ENCODE results near the gene NUP160. TPM values are rescaled to one million over a fixed set of nuclear protein-coding genes. Genes with fewer than 3 reads are reported as not detected.

The NUP160 gene
- total and polyA plus RNA-seq, 2 of the 8 experiments (the other 6 are each of a cell fraction or from before 2014, with no cell fraction given): 44.6 to 100 TPM

DNA sequence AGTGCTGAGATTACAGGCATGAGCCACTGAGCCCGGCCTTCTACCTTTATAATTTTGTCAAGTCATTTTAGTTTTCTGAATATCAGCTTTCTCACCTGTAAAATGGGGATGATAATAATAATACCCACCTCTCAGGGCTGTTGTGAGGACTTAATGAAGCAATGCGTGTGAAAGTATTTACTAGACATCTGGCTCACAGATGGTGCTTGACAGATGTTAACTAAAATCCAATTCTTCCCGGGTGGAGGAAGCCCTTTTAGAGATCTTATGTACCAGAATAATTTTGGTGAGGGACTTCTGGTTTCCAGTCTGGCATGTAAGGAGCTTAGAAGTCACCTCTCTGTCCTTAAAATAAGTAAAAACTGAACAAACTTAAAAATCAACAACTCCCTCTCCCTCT, 43.7 kb upstream of the NUP160 start:
- ChIA-PET POLR2A (ENCODE audit: partially characterized antibody) (no interaction called here), CTCF (ENCODE audit: partially characterized antibody) (no interaction called here)
- no peak for FAIRE-seq
- no peak overlapping the region for H3K4me2 ChIP-seq (ENCODE audit: insufficient read depth in 1 of 2, low read depth in 2 of 2, low read length in 2 of 2)
- H3K4me1 ChIP-seq (replicated peaks in 1 of 4; ENCODE audit: control insufficient read depth in 3 of 4, insufficient read depth in 4 of 4, low read length in 3 of 4): no peaks in the 10 kb centered on the region
- no peak overlapping the region for H2BK20ac ChIP-seq (ENCODE audit: low read length)
- H3K23me2 ChIP-seq (ENCODE audit: low read depth, low read length): no peaks in the 10 kb centered on the region
- H2AFZ ChIP-seq (ENCODE audit: low read length): no peak overlapping the region
- no peaks in the 10 kb centered on the region for H3K27me3 ChIP-seq (replicated peaks in 1 of 4; ENCODE audit: control insufficient read depth in 3 of 4, extremely low read depth in 1 of 4, insufficient read depth in 3 of 4, low read length in 3 of 4)
- no peak overlapping the region for H3K4ac ChIP-seq (replicated peaks; ENCODE audit: insufficient read length, low read depth, low read length)
- no peaks in the 10 kb centered on the region for H3K79me2 ChIP-seq (ENCODE audit: control insufficient read depth in 1 of 2, insufficient read depth in 2 of 2, low read length in 2 of 2)
- no peak overlapping the region for H3K4me3 ChIP-seq (ENCODE audit: extremely low read depth in 1 of 4, insufficient read depth in 2 of 4, low read depth in 3 of 4, low read length in 4 of 4)
- no peak overlapping the region for H4K91ac ChIP-seq (replicated peaks; ENCODE audit: insufficient read length, low read length)
- H3K27ac ChIP-seq (ENCODE audit: low read depth, low read length): no peak overlapping the region
- H4K20me1 ChIP-seq (replicated peaks in 1 of 2; ENCODE audit: control insufficient read depth in 1 of 2, insufficient read depth in 2 of 2, low read length in 2 of 2): no peaks in the 10 kb centered on the region
- no peak overlapping the region for H2BK5ac ChIP-seq (ENCODE audit: low read depth, low read length)
- no peaks in the 10 kb centered on the region for H3K79me1 ChIP-seq (ENCODE audit: low read depth, low read length)
- H2BK15ac ChIP-seq (ENCODE audit: low read length): no peak overlapping the region
- H2AK5ac ChIP-seq (ENCODE audit: low read depth, low read length): no peak overlapping the region
- WGBS, 2 experiments (ENCODE audit: extremely low coverage in 1 of 2, insufficient coverage in 1 of 2, insufficient read length in 1 of 2, insufficient replicate concordance in 2 of 2, low coverage in 1 of 2, low lambda C conversion rate in 2 of 2, missing lambda C conversion rate in 1 of 2): 89% methylated on average over 3 of the region's 3 CpGs; no CpG with 5 or more reads in 1 of the 2 experiments
- H3K18ac ChIP-seq (ENCODE audit: extremely low read depth, low read length): no peak overlapping the region
- H3K56ac ChIP-seq (replicated peaks; ENCODE audit: insufficient read length, low read depth, low read length): no peak overlapping the region
- no peak overlapping the region for H4K8ac ChIP-seq (ENCODE audit: extremely low read depth, insufficient read depth, low read length)
- H3K23ac ChIP-seq (ENCODE audit: insufficient read length): no peak overlapping the region
- H2BK12ac ChIP-seq (ENCODE audit: low read depth, low read length): no peak overlapping the region
- no peak overlapping the region for H4K5ac ChIP-seq (ENCODE audit: insufficient read length, low read depth, low read length)
- peaks cover 2 to 16% of the 10 kb centered on the region in 2 experiments; a peak in 1 of 4 replicates for H3K9me3 ChIP-seq (ENCODE audit: insufficient read depth in 2 of 2, low read depth in 1 of 2, low read length in 1 of 2)
- H3K9ac ChIP-seq (replicated peaks in 1 of 4; ENCODE audit: extremely low read depth in 1 of 4, low read depth in 3 of 4, low read length in 3 of 4): no peak overlapping the region
- H2BK120ac ChIP-seq (replicated peaks; ENCODE audit: low read depth, low read length): no peak overlapping the region
- no peak for TF ChIP-seq TEAD4 (IDR thresholded peaks at IDR 0.05; ENCODE audit: low read depth, low read length)
- no peak for TF ChIP-seq SUZ12 (IDR thresholded peaks at IDR 0.05; ENCODE audit: low read length)
- no peak for TF ChIP-seq KDM1A (IDR thresholded peaks at IDR 0.05; ENCODE audit: borderline replicate concordance, low read length)
- H3K36me3 ChIP-seq (ENCODE audit: control insufficient read depth in 2 of 4, insufficient read depth in 4 of 4, low read length in 3 of 4): no peaks in the 10 kb centered on the region; a peak in 1 of 8 replicates
- no peak overlapping the region for H3K14ac ChIP-seq (ENCODE audit: insufficient read length)
- DNase-seq (ENCODE audit: low read depth in 1 of 2, low spot score in 2 of 2): no peak
